IPS-18c (cell line): ENCODE measurements around the gene IP6K3.

Experiments used
- H3K4me3 ChIP-seq: 2 replicates; pipeline ENCODE4 v1.7.0; 2013; ENCODE audit warnings: low read depth, mild to moderate bottlenecking, low read length, moderate library complexity; ENCODE audit not compliant: insufficient read depth
- H3K9me3 ChIP-seq: one replicate; pipeline ENCODE4 v1.6.1; 2013; ENCODE audit warnings: mild to moderate bottlenecking, low read length, moderate library complexity; ENCODE audit not compliant: control insufficient read depth, insufficient read depth

Gene IP6K3

DNA sequence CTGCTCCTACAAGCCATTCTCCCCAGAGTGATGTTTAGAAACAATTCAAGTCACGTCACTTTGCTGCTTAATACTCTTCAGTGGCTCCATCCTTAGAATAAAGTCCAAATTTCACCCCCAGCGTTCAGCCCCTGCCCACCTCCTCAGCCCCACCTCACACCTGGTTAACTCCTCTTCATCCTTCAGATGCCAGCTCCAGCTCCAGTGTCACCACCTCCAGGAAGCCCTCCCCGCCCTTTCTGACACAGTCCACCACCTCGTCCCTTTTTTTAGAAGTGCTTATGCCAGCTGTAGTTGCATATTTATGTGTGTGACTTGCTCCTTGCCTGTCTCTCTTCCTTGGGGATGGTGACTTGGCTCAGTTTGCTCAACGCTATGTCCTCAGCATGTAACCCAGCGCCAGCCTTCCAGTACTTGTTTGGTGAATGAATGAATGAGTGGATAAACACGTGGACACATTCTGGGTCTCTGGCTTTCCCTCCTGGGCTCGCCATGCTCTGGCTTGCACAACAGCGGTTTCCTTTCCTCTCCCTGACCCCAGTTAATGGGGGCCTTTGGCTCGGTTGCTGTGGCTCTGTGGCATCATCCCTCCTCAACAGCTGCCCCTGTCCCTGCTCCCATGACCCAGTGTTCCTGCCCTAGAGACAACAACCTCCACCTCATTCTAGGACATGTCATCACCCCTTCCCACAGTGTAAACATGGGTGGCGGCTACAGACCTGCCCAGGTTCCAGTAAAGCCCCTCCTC is 3.7 kb upstream of the IP6K3 start:
- Histone ChIP-seq H3K4me3 (no peak overlapping the region), H3K9me3 (no peaks in the 10 kb centered on the region)

- Histone ChIP-seq H3K4me3 (no peak overlapping the region), H3K9me3 (no peaks in the 10 kb centered on the region)
These were observed 2.7 kb upstream of the IP6K3 start for GRCh38 chr6:33749401-33749800.

DNA sequence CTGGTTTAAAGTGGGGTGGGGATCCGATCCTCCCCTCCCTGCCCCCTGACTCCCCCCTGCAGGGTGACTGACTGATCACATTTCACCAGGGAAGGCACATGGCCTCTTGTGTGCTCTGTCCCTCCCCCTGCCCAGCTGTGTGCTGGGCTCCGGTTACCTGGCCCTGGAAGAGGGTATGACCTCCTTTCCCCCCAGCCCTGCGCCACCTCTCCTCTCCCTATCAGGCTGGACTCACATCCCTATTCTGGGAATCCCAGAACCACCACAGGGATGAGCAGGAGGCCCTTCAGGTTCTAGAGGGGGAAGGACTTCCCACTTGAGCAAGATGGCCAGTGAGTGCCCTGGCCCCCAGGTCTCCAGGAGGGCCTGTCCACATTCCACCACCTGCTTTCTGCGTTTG is 2.1 kb upstream of the IP6K3 start:
- Histone ChIP-seq H3K9me3 (no peaks in the 10 kb centered on the region), H3K4me3 (no peak overlapping the region)

- no peak overlapping the region for H3K4me3 ChIP-seq
- no peaks in the 10 kb centered on the region for H3K9me3 ChIP-seq
These were observed 1.1 kb upstream of the IP6K3 start for GRCh38 chr6:33747823-33748222.

DNA sequence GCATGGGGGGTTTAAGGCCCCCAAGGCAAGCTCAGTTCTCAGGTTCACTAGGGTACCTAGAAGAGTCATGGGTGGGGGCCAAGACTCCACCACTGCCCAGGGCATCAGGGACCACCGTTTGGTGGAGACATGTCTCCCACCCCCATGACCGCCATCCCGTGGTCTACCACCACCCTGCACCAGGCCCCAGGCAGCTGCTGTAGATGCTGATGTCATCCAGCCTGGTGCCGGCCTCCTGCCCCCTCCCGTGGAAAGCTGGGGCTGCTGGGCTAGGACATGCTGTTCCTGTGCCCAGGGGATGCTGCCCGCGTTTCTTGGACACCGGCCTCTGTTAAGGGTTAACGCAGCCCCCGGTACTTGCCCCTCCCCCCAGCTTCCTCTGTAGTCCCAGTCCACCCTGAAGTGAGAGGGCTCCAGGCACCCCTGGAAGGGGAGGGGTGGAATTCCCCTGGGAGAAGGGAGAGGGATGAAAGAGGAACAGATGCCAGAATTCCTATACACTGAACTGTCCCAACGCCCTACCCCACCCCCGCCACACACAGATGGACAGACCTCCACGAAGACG is 587 bp downstream of the IP6K3 start:
- no peaks in the 10 kb centered on the region for H3K9me3 ChIP-seq
- no peak overlapping the region for H3K4me3 ChIP-seq

- no peaks in the 10 kb centered on the region for H3K9me3 ChIP-seq
- no peak overlapping the region for H3K4me3 ChIP-seq
These were observed 1.2 kb downstream of the IP6K3 start for GRCh38 chr6:33745548-33745947.

DNA sequence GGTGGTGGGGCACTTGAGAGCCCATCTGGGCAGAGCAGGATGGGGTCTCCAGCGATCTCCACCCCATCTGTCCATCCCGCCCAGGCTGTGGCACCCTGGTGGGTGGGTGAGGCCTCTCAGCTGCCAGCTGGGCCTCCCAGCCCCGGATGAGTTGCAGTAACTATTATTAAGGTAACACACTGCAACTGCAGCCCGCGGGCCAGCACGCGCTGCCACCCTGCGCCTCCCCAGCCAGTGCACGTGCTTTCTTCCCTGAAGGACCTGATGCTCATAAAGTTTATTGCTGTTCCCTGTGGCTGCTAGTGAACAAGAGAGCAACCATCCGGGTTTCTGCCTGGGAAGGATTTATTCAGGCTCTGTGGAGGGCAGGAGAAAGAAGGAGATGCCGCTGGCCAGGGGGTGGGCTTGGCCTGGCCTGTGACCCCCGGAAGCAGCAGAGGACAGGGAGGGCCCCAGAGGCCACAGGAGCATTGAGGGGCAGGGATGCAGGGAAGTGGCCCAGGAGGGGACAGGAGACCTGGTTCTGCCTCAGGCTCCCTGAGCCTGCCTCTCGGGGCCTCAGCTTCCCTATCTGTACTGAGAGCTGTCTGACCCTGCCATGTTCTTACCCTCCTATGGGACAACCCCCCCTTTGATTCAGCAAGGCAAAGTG is 1.7 kb downstream of the IP6K3 start:
- Histone ChIP-seq H3K9me3 (no peaks in the 10 kb centered on the region), H3K4me3 (no peak overlapping the region)

- no peaks in the 10 kb centered on the region for H3K9me3 ChIP-seq
These were observed 2.5 kb downstream of the IP6K3 start for GRCh38 chr6:33744001-33744848.

GRCh38 chr6:33742837-33743236 is 3.9 kb downstream of the IP6K3 start:
- Histone ChIP-seq H3K9me3 (no peaks in the 10 kb centered on the region), H3K4me3 (no peak overlapping the region)

More at GRCh38 chr6:33744001-33744848, 2.5 kb downstream of the IP6K3 start:
- H3K4me3 ChIP-seq, result no peak overlapping the region

DNA sequence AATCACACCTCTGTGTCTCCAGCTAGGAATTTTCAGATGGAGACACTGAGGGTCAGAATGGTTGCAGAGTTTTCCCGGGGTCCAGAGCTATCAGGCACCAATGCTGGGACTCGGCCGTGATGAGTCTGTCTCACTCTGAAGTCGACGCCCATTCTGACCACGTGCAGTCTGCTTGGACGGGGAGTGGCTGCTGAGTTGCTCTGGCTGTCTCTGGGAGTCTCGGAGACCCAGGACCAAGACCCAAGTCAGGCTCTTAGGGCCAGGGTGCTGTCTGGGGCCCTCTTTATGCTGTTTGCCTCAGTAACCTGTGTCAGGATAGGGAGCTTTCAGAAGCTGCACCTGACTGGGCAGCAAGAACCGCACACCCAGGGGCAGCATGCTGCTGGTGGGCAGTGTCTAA is 4.6 kb downstream of the IP6K3 start:
- Histone ChIP-seq H3K4me3 (no peak overlapping the region), H3K9me3 (no peaks in the 10 kb centered on the region)

- no peak overlapping the region for H3K4me3 ChIP-seq
- no peaks in the 10 kb centered on the region for H3K9me3 ChIP-seq
These were observed 5.9 kb downstream of the IP6K3 start for GRCh38 chr6:33740794-33741193.

DNA sequence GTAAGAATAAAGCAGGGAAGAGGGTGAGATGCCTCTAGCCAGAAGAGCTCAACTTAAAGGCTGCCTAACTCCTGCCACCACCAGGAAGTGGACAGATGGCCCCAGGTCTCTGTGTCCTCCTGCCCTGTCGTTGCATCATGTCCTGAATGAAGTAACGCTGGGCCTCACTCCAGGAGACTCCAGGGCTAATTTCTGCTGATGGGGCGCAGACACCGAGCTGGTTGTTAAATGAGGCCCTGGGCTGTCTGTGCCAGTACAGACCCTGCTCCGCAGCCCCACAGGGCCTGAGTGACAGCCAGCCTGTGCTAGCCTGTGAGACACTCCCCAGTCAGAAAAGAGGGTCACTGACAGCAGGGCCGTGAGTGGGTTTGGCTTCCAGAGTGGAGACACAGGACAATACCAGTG is 6.5 kb downstream of the IP6K3 start:
- H3K4me3 ChIP-seq, result no peak overlapping the region
- no peaks in the 10 kb centered on the region for H3K9me3 ChIP-seq

DNA sequence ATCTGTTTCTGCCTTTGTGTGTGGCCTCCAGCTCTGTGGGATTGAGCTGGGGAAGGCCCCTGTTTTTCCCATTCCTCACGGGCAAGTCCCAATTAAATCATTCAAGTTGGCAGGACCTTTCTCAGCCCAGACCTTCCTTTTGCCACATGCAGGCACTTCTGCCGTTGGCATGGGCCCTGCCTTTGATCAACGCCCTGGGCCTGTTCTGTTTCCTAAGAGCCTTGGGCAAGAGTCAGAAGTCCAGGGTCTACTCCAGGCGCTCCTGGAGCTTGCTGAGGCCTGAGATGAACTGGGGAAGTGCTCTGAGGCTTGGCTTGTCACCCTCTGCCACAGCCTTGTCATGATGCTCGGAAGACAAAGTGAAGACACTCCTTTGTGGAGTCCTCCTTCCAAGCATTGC is 7.1 kb downstream of the IP6K3 start:
- Histone ChIP-seq H3K9me3 (no peaks in the 10 kb centered on the region), H3K4me3 (no peak overlapping the region)

- Histone ChIP-seq H3K9me3 (no peaks in the 10 kb centered on the region), H3K4me3 (no peak overlapping the region)
These were observed 7.8 kb downstream of the IP6K3 start for GRCh38 chr6:33738879-33739278.

DNA sequence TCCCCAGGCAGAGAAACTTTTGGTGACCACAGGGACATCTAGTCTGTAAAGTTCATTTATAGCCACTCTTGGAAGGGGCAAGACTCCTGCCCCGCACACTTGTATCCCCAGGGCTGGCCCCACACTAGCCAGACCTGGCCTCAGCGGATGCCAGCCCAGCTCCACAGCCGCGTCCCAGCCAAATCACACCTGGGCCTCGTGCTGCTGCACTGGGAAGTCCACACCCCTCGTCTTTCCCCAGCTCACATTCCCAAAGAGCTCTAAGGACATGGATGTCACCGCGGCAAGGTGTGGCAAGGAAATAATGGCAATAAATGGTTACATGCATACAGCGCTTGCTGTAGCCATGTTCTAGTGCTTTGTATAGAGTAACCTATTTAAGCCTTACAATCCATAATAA is 8.6 kb downstream of the IP6K3 start:
- peaks cover 2% of the 10 kb centered on the region for H3K9me3 ChIP-seq
- no peak overlapping the region for H3K4me3 ChIP-seq

DNA sequence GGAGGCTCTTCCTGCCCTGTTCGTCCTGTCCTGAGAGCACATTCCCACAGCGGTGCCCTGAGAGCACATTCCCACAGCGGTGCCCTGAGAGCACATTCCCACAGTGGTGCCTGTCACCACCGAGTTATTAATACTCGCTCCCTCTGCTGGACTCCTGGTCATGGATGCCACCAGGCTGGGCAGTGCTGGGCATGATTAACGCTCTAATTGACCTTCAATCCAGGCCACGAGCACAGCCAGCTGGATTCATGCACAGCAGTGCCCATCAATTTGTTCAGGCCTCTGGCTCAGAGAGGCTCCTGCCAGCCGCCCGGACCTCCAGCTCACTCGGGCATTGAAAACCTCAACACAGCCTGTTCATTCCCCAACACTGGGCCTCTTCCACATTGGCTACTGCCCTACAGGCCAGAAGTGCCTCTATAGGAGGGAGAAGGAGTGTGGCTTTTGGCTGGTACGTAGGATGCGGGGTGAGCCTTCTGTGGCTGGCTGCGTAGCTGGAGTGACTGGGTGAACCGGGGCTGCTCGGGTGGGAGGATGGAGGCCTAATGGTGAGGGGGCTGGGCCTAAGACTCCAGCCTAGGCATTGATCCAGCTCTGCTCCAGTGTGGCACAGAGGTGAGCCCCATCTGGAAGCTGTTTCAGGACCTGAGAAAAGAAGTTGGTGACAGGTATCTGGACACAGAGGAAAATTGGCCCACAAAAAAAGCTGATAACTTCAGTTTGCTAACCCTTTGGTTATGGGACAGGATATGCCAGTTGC is 9.3 kb downstream of the IP6K3 start:
- Histone ChIP-seq H3K4me3 (no peak overlapping the region), H3K9me3 (peaks cover 3% of the 10 kb centered on the region)

DNA sequence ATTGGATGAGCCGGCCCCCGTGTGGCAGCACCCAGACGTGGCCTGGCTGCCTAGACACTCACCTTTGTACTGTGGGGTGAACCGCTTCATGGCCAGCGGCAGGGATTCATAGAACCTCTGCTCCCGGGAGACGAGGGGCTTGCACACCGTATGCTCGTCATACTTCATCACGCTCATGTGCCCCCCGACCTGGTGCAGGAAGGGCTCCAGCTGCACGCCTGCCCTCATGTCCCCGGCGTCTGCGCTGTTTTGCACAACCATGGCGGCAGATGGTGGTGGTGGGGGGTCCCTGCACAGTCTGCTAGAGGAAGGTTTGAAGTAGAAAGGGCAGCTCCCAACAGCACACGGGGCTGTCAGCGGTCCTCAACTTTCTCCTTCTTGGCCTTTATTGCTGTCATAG is 11.5 kb downstream of the IP6K3 start:
- Histone ChIP-seq H3K4me3 (no peak overlapping the region), H3K9me3 (peaks cover 3% of the 10 kb centered on the region)
